ENCODE results near the gene C1orf53. TPM values are rescaled to one million over a fixed set of nuclear protein-coding genes. Genes with fewer than 3 reads are reported as not detected.
A peak's percentile ranks its signal among the peaks of the same experiment; 100 is the strongest.

The C1orf53 gene
- total RNA-seq, 2 experiments from 2014 or later = 0.96 to 1.2 TPM

DNA sequence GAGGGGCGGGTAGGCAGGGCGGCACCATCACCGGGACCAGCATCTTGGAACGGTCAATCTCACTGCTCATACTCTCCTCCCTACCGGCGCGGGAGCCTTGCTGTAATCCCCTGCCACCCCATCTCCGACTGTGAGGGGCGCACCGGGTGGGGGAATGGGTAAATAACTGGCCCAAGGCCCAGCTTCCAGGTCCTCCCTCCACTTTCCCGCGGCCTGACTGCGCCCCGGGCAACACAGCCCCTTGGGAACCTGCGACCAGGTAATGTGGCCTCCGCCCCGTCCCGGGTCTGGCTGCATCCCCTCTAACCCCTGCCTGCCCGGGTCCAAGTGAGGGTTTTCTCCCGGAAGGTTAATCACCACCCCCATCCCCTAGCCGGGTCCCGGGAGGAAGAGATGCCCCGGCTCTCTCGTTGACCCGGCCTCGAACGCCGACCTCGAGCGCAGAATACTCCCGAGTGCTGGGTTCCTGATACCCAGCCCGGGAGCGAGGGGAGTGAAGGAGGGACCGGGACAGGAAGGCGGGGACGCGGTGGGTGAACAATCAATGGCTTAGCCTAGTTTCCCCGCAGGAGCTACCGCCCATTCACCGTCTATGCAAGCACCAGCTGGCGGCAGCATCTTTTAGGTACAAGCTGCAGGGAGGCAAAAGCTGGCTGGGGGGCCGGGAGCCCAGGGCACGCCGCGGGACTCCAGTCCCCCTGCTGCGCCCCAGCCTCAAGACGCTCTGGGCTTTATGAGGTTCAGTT is 8.9 kb downstream of the C1orf53 start:
- Mint-ChIP-seq H3K4me1 (ENCODE audit: low read depth) (peaks cover 61% of the 10 kb centered on the region), H3K27ac (no peak overlapping the region), H3K27me3 (peaks cover 90% of the 10 kb centered on the region), H3K36me3 (ENCODE audit: low read depth) (no peaks in the 10 kb centered on the region), H3K4me3 (peak overlapping the region; percentile 73), H3K9me3 (no peaks in the 10 kb centered on the region)
- ChIA-PET POLR2A (interaction anchor here (1.3 to 1.4 kb wide), 2 partner anchors 9 kb away, joined by 3 to 5 read pairs; partner anchors contain the start of gene C1orf53), CTCF (interaction anchor here (0.7 to 2.9 kb wide), 7 partner anchors 9 to 392 kb away, joined by 3 to 12 read pairs (median 6); no protein-coding TSS in a partner anchor)
- ATAC-seq (no peak), DNase-seq (peak; percentile 34)
- intact Hi-C loops (cut with micrococcal nuclease) = loop anchor here (10.0 kb wide), 2 partner anchors 136 to 554 kb away; partner anchors contain the start of gene DENND1B
- TF ChIP-seq, protein P1, sequence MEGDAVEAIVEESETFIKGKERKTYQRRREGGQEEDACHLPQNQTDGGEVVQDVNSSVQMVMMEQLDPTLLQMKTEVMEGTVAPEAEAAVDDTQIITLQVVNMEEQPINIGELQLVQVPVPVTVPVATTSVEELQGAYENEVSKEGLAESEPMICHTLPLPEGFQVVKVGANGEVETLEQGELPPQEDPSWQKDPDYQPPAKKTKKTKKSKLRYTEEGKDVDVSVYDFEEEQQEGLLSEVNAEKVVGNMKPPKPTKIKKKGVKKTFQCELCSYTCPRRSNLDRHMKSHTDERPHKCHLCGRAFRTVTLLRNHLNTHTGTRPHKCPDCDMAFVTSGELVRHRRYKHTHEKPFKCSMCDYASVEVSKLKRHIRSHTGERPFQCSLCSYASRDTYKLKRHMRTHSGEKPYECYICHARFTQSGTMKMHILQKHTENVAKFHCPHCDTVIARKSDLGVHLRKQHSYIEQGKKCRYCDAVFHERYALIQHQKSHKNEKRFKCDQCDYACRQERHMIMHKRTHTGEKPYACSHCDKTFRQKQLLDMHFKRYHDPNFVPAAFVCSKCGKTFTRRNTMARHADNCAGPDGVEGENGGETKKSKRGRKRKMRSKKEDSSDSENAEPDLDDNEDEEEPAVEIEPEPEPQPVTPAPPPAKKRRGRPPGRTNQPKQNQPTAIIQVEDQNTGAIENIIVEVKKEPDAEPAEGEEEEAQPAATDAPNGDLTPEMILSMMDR (IDR thresholded peaks at IDR 0.05) = no peak

DNA sequence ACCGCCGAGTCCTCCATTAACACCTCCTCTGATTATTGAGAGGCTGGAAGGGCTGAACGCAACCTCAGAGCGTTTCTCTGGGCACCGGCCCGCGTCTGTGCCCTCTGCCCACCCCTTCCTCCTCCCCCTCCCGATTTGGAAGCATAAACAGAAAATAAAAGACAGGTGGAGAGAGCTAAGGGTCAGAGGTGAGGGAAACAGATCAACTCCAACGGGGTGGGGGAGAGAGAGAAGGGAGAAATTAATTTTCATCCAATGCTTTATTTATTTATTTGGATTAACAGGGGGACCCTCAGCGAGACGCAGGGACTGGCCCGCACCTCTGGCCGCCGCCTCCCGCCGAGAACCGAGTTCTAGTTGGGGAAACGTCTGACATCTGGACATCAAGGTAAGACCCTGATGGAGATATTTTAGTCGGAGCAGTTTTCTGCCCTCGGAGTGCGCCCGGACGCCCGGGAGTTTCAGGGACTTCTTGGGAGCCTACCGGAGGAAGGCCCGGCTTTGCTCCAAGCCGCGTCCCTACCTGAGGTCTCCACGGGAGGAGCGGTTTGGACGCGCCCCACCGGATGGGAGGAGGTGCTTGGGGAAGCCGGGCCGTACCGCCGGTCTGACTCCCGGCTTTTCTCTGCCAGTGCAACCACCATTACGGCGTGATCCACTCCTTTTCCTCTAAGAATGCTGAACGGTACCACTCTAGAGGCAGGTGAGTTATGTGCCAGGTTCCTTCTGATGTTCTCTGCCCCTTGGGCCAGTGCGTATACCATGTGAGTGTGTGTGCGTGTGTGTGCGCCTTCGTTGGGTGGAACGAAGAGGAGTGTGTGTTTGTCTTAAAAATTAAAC is 9.6 kb downstream of the C1orf53 start:
- ChIA-PET POLR2A (interaction anchor here (1.3 kb wide), 1 partner anchor 10 kb away, joined by 3 read pairs; the partner anchor contains the start of gene C1orf53), CTCF (interaction anchor here (1.0 to 4.2 kb wide), 5 partner anchors 9 to 390 kb away, joined by 3 to 32 read pairs (median 12); no protein-coding TSS in a partner anchor)
- Mint-ChIP-seq H3K27me3 (peaks cover 92% of the 10 kb centered on the region), H3K4me3 (peak overlapping the region; percentile 73), H3K4me1 (ENCODE audit: low read depth) (peaks cover 67% of the 10 kb centered on the region), H3K36me3 (ENCODE audit: low read depth) (no peaks in the 10 kb centered on the region), H3K27ac (no peak overlapping the region), H3K9me3 (no peaks in the 10 kb centered on the region)
- TF ChIP-seq, protein P1 (IDR thresholded peaks at IDR 0.05) = no peak
- intact Hi-C loops (cut with micrococcal nuclease) = loop anchor here (10.0 kb wide), 2 partner anchors 137 to 553 kb away; partner anchors contain the start of gene DENND1B
- ATAC-seq (no peak), DNase-seq (no peak)

DNA sequence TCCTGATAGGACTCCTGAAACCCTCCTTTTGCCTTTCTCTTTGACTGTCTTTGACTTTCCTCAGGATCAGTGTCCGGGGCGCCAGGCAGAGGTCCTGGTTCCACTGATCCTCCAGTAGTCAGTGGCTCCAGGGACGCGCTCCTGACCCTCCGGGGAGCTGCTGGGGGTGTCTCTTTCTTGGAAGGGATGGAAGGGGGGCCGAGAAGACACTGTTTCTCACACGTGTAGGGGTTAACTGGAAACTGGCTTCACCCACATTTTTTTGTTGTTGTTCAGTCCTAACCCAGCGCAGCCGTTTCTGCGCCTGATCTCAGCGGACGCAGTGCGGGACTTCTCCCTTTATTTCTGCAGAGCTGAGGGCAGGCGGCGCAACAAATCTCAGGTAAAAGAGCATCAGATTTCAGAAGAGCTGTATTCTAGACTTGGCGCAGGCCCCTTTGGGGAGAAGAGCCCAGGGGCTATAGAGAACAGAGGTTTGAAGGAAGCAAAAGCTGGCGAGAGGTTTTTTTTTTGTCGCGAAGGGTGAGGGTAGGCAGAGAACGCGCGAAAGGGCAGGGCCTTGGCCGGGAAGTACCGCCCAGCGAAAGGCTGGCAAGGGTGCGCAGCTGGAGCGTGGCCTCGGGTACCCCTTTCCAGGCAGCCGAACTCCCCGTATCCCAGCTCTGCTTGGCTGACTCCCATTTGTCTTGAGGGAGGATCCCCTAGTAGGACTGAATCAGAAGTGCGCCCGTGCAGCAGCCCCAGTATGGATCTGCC is 10.5 kb downstream of the C1orf53 start:
- peaks cover 74% of the 10 kb centered on the region for H3K4me1 Mint-ChIP-seq (ENCODE audit: low read depth)
- no peak overlapping the region for H3K27ac Mint-ChIP-seq
- DNase-seq (no peak), ATAC-seq (no peak)
- intact Hi-C loops (cut with micrococcal nuclease) = loop anchor here (10.0 kb wide), 2 partner anchors 138 to 552 kb away; partner anchors contain the start of gene DENND1B
- CTCF ChIA-PET = interaction anchor here (0.7 to 4.2 kb wide), 2 partner anchors 13 to 295 kb away, joined by 3 to 32 read pairs; no protein-coding TSS in a partner anchor
- no peaks in the 10 kb centered on the region for H3K36me3 Mint-ChIP-seq (ENCODE audit: low read depth)
- TF ChIP-seq, protein P1 (IDR thresholded peaks at IDR 0.05) = no peak
- H3K27me3 Mint-ChIP-seq = peaks cover 95% of the 10 kb centered on the region
- POLR2A ChIA-PET = interaction anchor here (1.3 to 2.6 kb wide), 2 partner anchors 10 kb away, joined by 3 to 11 read pairs; partner anchors contain the start of gene C1orf53
- no peaks in the 10 kb centered on the region for H3K9me3 Mint-ChIP-seq
- peak overlapping the region; percentile 73 for H3K4me3 Mint-ChIP-seq

DNA sequence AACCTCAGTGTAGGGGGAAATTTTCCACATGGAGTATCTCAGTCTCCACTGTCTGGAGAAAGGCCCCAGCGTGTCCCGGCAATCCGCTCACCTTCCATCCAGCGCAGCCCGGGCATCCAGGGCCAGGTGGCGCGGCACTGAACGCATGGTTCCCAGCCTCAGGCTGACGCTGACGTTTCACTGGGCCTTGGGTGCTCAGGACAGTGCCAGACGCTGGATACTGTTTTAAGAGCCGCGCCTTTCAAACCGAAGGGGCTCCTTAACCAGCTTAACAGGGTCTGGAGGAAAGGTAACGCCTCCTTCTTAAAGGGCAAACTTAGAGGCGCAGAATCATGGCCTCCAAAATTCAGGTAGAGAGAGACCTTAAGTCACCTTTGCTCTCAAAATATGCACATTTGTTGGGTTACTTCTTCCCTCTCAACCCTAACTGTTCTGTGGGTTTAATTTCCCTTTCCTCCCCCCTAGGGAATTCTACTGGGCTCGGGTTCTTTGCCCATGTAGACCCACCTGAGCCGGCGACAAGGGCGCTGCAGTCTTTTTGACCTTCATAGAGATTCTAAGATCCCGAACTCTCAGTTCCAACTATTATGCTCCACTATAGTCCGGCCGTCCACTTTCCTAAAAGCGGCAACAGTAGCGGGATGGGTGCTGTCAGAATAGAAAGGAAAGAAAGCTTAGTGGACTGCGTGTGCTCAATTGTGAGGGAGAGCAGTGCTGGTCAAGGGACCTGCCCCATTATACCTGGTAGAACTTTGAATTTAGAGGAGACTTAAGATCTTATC is 11.3 kb downstream of the C1orf53 start:
- no peak for ATAC-seq
- H3K4me3 Mint-ChIP-seq = peak overlapping the region; percentile 73
- H3K36me3 Mint-ChIP-seq (ENCODE audit: low read depth) = no peaks in the 10 kb centered on the region
- CTCF ChIA-PET = interaction anchor here (0.7 to 4.2 kb wide), 2 partner anchors 12 to 296 kb away, joined by 3 to 32 read pairs; no protein-coding TSS in a partner anchor
- TF ChIP-seq, protein P1 (IDR thresholded peaks at IDR 0.05) = no peak
- peaks cover 95% of the 10 kb centered on the region for H3K27me3 Mint-ChIP-seq
- intact Hi-C loops (cut with micrococcal nuclease) = loop anchor here (10.0 kb wide), 2 partner anchors 139 to 551 kb away; partner anchors contain the start of gene DENND1B
- no peaks in the 10 kb centered on the region for H3K9me3 Mint-ChIP-seq
- no peak for DNase-seq
- peaks cover 75% of the 10 kb centered on the region for H3K4me1 Mint-ChIP-seq (ENCODE audit: low read depth)
- no peak overlapping the region for H3K27ac Mint-ChIP-seq
- POLR2A ChIA-PET = interaction anchor here (2.6 kb wide), 1 partner anchor 11 kb away, joined by 11 read pairs; the partner anchor contains the start of gene C1orf53
